Measurements from ENCODE around the gene CHST11.

CHST11 gene

DNA sequence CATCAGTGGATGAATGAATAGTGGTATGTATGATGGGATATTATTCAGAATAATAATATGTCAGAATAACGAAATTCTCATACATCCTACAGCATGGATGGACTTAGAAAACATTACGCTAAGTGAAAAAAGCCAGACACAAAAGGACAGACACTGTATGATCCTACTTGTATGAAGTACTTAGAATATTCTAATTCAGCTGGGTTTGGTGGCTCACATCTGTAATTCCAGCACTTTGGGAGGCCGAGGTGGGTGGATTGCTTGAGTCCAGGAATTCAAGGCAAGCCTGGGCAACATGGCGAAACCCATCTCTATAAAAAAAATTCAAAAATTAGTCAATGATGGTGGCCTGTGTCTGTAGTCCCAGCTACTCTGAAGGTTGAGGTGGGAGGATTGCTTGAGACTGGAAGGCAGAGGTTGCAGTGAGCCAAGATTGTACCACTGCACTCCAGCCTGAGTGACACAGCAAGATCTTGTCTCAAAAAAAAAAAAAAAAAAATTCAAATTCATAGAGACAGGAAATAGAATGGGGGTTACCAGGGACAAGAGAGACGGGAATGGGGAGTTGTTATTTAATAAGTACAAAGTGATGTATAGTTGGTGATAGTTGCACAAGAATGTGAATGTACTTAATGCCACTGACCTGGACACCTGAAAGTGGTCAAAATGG lies 132.3 kb downstream of the CHST11 start:
- in situ Hi-C loops (cut with MboI; ENCODE audit: low pct_unique_long_range_greater_than_20kb, low sequenced_read_pairs), result no loop called here
- DNase-seq, result no peak

GRCh38 chr12:104590022-104590421 lies 133.3 kb downstream of the CHST11 start:
- in situ Hi-C loops (cut with MboI; ENCODE audit: low pct_unique_long_range_greater_than_20kb, low sequenced_read_pairs), result no loop called here

GRCh38 chr12:104591257-104591885 lies 134.6 kb downstream of the CHST11 start:
- DNase-seq, result no peak
- in situ Hi-C loops (cut with MboI; ENCODE audit: low pct_unique_long_range_greater_than_20kb, low sequenced_read_pairs), result no loop called here

More at GRCh38 chr12:104590022-104590421, 133.3 kb downstream of the CHST11 start:
- no peak for DNase-seq

- no peak for DNase-seq
- in situ Hi-C loops (cut with MboI; ENCODE audit: low pct_unique_long_range_greater_than_20kb, low sequenced_read_pairs), result no loop called here
Observed at GRCh38 chr12:104593482-104593881, 136.7 kb downstream of the CHST11 start.

DNA sequence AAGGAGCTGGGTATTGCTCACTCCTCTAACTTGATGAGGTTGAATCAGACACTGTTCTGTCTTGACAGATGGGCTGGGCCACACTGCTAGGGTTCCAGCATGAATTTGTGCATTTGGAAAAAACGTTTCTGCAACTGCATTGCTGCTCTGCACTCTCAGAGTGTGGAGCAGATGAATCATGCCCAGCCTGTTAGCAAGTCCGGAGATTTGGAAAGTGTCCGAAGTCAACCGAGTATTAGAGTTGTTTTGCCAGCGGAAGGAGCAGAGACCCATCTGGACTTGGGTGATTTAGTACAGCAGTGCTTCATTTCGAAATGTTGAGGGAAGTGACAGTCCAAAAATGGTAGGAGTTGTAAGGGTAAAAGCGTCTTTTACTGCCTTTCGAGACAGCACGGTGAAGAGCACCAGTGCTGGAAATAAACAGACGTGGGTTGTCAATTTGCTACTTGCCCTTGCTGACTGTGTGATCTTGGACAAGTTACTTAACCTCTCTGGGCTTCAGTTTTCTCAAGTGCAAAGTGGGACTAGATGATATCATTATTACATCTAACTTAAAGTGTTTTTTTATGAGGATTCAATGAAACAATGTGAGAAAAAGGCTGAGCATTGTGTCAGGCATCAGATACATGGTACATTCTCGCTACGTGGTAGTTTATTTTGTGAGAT lies 139.5 kb downstream of the CHST11 start:
- in situ Hi-C loops (cut with MboI; ENCODE audit: low pct_unique_long_range_greater_than_20kb, low sequenced_read_pairs), result no loop called here

GRCh38 chr12:104596898-104597843 lies 140.4 kb downstream of the CHST11 start:
- in situ Hi-C loops (cut with MboI; ENCODE audit: low pct_unique_long_range_greater_than_20kb, low sequenced_read_pairs), result no loop called here
- no peak for DNase-seq

More for the DNA sequence above, 139.5 kb downstream of the CHST11 start:
- DNase-seq, result no peak

- in situ Hi-C loops (cut with MboI; ENCODE audit: low pct_unique_long_range_greater_than_20kb, low sequenced_read_pairs), result no loop called here
- peak; percentile 34 for DNase-seq
Observed at GRCh38 chr12:104598342-104599271, 141.9 kb downstream of the CHST11 start.

DNA sequence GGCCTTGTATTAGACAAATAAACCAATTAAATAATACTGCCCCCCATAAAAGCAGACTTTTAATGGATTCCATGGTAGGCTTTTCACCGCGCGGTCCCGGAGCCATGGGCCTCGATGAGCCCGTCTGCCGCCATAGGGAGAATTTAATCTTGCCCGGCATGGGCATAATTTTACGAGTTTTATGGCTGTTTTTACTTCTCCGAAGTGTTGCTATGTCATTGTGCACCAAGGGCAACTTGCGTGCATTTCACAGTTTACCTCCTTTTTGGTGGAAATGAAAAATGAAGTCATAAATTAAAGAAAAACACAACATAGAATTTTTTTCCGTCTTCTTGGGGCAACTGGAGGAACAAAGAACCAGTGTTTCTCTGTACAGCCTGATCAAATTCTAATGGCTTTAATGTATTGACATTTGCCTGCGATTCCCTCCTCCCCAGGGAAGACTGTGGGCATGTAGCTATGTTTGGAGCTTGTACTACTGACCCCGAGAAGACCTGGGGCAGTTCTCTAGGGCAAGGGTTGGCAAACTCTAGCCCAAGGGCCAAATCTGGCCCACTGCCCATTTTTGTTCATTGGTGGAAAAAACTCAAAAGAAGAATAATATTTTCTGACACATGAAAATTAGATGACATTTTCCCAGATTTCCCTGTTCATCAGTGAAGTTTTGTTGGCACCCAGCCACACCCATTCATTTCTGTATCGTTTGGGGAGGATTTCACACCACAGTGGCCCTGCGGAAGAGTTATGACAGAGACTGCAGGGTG lies 142.7 kb downstream of the CHST11 start:
- DNase-seq, result no peak
- in situ Hi-C loops (cut with MboI; ENCODE audit: low pct_unique_long_range_greater_than_20kb, low sequenced_read_pairs), result no loop called here

DNA sequence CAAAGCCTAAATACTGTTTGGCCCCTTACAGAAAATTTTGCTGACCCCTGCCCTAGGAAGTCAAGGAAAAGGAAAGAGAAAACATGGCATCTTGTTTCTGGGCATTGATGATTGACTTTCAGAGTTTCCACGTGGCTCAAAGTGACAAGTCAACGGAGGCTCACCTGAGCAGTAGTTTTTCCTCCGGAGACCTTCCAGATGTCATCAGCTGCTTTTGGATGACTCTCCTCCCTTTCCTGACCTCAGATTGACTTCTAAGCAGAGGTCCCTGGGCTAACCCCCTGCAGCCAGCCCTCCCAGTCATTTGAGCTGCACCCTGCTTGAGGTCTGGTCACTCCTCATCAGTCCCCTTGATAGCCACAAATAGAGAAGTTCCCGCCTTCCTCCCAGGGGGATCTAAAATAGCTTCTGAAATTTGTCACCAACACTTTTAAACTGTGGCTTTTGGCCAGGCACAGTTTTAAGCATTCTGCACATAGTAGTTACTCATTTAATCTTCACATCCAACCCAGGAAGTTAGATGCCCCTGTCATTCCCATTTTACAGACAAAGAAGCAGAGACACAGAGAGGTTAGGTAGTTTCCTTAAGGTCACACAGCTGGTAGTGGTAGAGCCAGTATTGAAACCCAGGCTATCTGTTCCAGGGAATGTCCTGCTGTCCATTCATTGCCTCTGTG lies 143.4 kb downstream of the CHST11 start:
- DNase-seq, result no peak
- in situ Hi-C loops (cut with MboI; ENCODE audit: low pct_unique_long_range_greater_than_20kb, low sequenced_read_pairs), result no loop called here

DNA sequence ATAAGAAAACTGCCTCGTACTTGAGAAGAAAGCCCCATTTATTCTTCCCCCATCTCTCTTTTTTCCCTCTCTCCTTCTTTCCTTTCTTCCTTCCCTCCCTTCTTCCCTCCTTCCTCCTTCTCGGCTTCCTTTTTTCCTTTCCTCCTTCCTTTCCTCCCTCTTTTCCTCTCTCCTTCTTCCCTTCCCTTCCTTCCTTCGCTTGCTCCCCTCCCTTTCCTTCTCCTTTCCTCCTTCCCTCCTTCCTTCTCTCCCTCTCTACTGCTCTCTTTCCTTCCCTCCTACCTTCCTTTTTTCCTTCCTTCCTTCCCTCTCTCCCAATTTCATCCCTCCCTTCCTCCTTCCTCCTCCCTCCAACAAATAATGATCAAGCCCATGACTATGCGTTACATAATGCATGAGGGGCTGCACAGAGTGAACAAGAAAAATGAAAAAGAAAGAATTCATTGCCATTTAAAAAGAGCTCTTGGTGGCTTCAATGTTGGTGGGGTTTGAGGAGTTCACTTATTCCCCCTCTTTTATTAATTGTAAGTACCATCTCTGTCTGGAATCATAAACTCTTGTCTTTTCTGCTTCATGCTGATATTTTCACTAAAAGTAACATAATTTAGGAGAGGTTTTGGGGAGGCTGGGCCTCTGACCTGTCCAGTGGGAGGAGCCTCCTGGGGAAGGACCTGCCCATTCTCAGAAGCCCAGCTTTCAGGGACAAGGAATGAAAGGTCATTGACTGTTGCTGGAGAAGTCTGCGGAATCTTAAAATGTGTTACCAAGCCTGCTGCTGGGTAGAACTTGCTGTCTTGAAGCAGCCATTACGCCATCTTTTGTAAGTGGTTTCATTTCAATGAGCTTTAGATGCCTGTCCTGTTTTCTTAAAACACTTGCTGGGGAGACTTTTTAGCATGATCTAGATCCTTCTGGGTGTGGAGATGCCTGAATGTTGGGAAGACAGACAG lies 144.3 kb downstream of the CHST11 start:
- DNase-seq, result no peak
- in situ Hi-C loops (cut with MboI; ENCODE audit: low pct_unique_long_range_greater_than_20kb, low sequenced_read_pairs), result no loop called here

DNA sequence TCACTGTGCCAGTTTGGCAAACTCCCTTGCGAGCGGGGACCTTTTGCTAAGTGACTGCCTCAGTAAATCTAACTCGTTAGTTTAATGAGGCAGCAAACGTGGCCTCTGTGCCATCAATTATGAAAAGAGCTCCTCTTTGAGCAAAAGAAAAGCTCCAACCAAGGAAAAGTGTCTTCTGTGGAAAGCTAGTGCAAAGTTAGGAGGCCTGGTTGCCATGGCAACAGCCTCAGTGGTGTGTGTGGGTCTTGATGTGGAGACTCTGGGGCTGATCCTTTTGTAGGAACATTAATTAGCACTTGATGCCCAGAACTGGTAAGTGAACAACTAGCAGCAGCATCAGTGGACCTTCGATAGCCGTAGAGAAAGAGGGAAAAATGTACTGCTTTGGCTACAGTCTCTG lies 145.7 kb downstream of the CHST11 start:
- in situ Hi-C loops (cut with MboI; ENCODE audit: low pct_unique_long_range_greater_than_20kb, low sequenced_read_pairs), result no loop called here
- no peak for DNase-seq

DNA sequence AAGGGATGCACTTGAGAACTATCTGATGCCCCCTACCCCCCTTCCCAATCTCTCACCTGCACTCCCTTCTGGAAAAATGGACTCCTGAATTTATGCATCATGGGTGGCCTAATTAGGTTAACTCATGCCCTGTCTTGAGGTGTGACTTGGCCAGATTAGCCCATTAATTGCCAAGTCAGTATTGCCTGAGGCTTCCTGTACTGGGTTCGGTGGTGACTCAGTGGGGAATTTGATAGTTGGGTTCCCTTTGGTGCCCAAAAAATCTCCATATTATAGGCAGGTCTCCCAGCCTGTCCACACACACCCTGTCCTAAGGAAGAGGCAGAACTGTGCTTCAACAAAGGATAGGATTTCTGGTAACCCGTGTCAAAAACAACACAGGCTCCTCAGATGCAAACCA lies 146.1 kb downstream of the CHST11 start:
- in situ Hi-C loops (cut with MboI; ENCODE audit: low pct_unique_long_range_greater_than_20kb, low sequenced_read_pairs), result no loop called here
- no peak for DNase-seq

DNA sequence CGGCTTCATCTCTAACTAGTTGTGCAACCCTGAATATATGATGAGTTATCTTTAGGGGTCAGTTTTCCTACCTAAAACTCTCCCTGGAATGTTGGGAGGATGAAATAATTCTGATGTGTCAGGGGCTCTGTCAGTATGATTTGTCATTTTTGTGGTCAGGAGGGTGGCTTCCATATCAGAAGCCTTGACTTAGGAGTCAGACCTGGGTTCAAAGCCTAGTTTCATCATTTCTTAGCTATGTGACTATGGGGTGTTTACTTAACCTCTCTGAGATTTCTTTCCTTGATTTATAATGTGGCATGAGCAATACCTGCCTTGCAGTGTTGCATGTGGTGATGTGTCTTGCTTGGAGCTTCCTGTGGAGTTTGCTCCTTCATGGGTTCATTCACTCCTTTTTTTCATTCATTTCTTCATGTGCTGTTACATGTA lies 146.8 kb downstream of the CHST11 start:
- in situ Hi-C loops (cut with MboI; ENCODE audit: low pct_unique_long_range_greater_than_20kb, low sequenced_read_pairs), result no loop called here
- DNase-seq, result no peak

DNA sequence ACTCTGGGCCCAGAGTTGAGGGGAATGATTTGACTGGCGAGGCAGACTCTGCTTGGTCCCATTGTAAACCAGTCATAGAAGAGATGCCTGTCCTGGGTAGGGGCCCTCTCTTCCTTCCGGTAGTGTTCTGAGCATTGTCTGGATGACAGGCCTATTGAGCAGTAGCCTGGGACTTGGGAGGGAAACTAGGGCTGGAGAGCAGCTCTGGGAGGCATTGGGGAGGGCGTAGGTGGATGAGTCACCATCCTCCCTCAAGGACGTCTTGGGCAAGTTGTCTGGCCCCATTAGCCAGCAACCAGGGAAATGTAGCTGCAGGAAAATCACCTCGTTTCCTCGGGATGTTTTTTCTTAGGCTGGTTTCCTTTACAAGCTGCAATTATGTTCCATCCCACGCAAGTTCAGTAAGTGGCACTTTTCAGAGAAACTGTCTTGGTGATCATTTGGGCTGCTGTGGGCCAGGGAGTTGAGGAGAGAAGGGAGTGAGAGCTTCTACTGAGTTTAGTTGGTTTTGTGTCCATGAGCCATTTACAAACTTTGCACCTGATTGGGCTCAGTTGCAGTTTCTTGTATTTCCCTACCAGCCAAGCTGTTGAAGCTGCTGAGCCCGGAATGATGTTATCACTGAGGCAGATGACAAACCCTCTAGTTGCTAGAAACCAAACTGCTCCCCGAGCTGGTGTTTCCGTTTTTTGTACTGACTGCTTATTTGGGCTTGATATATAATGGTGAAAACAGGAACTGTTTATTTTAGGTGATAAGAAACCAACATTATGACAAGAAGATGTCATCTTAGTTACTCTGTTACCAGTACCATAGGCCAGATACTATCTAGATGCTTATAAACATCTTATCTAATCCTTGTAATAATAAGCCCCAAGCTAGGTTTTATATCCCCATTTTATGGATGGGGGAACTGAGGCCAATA lies 147.6 kb downstream of the CHST11 start:
- in situ Hi-C loops (cut with MboI; ENCODE audit: low pct_unique_long_range_greater_than_20kb, low sequenced_read_pairs), result no loop called here
- DNase-seq, result peak; percentile 92

DNA sequence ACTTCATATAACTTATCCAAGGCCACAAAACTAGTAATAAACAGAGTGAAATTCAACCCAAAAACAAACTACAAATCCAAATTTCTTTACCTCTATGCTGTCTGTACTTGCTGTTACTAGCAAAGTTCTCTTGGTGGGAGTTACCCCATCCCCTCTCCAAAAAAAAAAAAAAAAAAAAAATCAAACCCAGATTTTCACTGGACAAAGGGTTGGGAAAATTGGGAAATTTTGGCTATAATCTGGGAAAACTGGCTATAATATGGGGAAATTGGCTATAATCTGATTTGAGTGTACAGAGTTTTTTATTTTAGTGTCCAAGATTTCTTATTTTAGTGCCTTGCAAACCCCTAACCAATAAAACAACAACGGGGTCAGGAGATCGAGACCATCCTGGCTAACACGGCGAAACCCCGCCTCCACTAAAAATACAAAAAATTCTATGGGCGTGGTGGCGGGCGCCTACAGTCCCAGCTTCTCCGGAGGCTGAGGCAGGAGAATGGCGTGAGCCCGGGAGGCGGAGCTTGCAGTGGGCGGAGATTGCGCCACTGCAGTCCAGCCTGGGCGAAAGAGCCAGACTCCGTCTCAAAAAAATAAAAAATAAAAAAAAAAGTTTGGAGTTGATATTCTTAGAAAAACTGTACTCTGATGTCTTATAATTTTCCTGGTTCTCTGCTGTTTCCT lies 148.4 kb downstream of the CHST11 start:
- DNase-seq, result no peak
- in situ Hi-C loops (cut with MboI; ENCODE audit: low pct_unique_long_range_greater_than_20kb, low sequenced_read_pairs), result no loop called here
